Left forelimb (tissue), 1 donor: ENCODE data around the gene HOXA4.

Experiments
- DNase-seq: peaks from one replicate; pipeline ENCODE4 v3.0.0-alpha.2; 2018; ENCODE audit warnings: low spot score

HOXA4 gene

DNA sequence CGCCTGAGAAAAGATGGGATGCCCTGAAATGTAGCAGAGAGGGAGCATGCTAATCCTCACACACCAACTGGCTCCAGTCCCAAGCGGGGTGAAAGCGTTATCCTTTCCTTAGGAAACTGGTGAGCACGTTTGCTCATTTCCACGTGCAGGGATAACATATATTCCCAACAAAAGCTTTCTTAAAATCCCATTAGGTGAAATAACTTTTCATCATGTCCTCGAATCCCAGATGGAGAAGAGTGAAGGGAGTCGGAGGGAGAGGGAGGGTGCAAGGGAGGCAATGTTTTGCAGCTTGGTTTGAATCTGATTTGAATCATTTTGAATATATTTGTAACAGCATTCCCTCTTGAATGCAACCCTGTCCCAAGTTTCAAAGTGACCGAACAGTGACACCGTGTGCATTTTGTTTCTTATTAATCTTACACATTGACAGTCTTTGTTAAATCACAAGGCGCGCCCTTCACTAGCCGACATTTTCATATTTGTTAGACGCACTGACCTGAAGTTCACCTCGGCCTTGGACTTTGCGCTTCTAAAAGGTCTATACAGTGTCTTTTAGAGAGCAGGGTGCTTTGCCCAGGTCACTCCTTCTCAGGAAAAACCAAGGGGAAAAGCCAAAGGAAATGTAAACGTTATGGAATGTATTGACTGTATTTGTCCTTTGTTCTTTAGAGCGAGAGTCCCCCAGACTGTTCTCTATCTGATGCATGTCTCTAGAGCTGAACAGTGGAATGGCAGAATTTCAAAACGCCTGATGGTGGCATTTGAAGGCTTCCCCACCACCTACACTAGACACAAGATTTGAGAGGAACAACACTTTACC lies 3.1 kb upstream of the HOXA4 start:
- DNase-seq, result peak; percentile 33

DNA sequence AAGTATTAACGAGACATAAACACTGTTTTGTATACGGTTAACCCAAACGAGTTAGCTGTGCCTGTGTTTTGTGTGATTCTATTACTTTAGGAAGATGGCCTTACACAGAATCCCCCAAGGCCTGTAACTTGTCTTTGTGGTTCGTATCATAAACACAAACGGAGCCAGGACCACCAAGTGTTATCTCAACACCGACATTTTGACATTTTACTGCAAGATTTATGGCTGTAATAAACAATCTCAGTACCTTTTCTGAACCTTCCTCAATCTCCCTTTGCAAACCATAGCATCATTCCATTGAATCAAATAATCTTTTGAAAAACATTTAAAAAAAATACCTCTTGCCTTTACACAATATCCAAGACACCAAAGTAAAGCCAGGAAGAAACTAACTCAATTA lies 2.4 kb upstream of the HOXA4 start:
- no peak for DNase-seq

DNA sequence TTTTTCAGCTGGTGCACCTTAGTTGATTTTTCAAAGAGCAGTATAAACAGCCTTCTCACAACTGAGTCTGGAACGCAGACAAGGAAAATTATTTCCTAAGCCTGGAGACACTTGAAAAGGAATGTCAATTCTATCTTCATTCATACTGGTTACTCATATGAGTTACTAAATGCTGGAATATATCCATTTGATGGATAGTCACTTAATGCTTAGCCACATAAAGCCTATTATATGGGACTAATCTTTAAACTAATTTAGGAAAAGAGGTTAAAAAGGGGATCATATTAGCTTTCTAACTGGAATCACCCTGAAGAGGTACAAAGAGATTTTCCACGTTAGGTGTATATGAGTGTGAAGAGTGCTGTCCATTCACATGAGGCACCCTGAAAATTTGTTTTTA lies 1.7 kb upstream of the HOXA4 start:
- no peak for DNase-seq

DNA sequence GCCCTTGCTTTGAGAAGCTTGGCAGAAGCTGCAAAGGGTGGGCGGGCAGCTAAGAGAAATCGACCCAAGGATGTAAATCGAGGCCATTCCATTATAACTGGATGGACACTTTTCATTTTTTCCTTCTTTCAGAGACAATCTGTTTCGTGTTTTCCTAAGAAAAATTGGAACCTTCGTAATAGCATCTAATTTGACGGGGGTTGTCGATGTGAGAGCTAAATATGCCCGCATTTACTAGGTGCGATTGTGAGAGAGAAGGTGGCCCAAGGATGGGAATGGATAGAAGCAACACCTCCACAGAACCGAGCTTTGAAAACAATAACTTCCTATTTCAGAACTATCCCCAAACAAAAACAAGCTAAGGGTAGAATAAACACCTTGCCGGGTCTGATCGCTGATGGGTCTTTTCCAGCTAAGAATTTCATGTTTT lies 848 bp upstream of the HOXA4 start:
- peak; percentile 30 for DNase-seq

DNA sequence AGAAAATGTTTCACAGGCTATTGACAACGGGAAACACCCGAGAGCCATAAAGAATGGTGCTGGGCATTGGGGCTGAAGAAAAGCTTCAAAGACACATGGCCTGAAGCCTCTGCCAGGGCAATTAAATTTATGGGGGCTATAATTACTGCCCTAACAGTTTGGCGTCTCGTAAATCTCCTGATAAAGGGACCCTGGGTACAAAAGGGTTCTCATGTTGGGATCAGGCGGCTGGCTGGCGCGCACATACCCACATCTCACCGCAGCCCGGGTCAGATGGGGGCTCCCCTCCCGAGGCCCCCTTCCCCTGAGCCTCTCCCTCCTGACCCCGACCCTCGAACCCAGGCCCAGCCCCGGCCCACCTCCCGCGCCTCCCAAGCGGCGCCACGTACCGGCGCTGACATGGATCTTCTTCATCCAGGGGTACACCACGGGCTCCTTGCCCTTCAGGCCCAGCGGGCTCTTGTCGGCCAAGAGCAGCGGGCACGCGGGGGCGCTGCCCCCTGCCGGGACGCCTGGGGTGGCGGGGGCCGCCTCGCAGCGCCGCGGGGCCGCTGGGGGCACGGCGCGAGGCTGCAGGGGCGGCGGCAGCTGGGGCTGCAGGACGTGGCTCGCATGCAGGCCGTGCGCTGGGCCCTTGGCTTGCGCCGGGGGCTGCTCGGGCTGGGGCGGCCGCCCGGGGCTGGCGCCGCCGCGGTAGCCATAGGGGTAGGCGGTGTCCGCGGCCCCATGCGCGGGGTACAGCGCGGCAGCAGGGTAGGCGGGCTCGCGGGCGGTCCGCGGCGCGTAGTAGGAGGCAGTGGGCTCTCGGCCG lies 623 bp downstream of the HOXA4 start:
- peak; percentile 74 for DNase-seq

DNA sequence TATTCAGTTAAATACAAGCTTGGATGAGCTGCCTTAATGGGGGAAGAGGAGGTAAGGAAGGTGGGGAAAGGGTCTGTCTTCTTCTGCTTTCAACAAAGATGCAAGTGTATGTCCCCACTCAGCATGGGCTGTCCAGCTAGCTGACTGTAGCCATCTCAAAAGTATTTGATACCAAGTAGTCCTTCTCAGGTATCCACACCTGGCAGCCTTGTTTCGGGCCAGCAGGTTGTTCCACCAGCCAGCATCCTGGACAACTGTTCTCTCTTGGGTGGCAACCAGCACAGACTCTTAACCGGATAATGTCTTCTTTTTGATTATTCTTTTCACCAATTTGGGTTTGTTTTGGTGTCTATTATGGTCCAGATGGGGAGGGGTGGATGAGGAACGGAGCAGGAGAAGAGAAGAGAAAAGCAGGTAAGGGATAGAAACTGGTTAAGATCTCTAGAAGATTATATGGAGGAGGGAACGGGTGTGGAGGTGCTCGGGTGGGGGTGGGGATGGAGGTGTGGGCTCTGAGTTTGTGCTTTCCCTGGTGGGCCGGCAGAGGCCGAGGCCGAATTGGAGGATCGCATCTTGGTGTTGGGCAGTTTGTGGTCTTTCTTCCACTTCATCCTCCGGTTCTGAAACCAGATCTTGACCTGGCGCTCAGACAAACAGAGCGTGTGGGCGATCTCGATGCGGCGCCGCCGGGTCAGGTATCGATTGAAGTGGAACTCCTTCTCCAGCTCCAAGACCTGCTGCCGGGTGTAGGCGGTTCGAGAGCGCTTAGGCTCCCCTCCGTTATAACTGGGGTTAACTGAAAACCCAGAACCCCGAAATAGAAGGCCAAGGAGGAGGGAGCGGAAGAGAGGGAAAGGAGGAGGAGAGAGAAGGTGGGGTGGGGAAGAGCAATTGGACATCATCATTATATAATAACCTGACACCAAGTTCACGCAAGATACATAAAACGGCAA lies 1.5 kb downstream of the HOXA4 start:
- DNase-seq, result peak; percentile 56

DNA sequence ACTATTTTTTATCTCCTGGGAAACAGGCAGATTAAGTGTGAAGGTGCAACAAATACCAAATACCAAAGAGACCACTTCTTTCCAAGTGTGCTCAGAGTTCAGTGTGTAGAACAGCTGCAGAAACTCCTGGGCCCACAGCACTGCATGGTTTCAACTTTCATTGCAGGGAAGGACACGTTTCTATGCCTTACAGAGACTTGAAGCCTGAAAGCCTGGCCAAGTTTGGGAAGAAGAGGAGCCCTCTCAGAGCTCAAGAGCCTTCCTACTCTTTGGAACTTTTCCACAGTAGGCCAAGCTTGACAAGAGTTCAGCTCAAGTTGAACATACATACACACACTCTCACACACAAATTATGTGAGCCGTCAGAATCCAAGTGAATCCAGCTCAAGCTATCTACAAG lies 2.5 kb downstream of the HOXA4 start:
- DNase-seq, result peak; percentile 61

DNA sequence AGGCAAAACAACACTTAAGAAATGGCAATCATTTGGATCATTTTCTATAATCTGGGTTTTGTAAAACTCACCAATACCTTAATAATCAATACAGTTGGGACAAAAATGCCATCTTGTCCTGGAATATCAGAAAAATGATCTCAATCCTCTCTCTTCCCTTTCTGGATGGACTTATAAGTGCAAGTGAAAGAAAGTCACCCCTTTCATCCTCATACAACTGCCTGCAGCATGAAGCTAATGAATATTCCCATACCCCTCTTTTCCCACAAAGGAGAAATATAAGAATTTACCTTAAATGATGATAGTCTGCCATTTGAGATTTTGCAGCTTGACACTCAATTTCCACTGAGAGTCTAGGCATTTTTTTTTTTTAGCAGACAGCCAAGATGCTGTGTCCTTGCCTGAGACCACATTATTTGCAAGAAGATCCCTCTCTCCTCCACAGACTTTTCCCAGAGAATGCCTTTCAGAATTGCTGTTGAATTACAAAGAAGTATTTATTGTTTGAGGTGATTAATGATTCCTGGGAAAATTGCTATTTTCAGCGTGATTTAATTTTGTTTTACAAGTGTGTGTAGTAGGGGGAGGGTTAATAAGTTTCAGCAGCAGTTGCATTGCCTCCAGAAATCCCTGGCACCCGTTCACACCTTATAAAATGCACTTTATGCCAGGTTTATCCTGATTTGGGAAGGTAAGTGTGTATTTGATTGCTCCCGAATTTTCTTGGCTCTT lies 3.8 kb downstream of the HOXA4 start:
- no peak for DNase-seq

DNA sequence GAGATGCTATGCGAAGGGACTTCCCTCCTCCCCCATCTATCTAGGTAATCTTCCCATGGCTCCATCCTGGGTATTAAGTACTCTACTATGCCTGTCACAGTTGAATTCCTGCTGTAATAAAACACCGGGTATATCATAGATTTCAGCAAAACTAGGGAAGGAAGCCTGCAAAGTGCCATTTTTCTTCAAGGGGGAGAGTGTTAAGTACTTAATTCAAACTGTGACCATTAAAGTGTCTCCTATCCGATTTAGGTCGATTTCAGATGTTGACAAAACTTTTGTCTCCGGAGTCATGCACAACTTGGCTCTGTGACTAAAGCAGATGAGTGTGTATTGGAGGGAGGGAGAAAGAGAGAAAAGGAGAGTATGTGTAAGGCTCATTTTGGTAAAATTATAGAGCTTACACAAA lies 4.6 kb downstream of the HOXA4 start:
- DNase-seq, result no peak

DNA sequence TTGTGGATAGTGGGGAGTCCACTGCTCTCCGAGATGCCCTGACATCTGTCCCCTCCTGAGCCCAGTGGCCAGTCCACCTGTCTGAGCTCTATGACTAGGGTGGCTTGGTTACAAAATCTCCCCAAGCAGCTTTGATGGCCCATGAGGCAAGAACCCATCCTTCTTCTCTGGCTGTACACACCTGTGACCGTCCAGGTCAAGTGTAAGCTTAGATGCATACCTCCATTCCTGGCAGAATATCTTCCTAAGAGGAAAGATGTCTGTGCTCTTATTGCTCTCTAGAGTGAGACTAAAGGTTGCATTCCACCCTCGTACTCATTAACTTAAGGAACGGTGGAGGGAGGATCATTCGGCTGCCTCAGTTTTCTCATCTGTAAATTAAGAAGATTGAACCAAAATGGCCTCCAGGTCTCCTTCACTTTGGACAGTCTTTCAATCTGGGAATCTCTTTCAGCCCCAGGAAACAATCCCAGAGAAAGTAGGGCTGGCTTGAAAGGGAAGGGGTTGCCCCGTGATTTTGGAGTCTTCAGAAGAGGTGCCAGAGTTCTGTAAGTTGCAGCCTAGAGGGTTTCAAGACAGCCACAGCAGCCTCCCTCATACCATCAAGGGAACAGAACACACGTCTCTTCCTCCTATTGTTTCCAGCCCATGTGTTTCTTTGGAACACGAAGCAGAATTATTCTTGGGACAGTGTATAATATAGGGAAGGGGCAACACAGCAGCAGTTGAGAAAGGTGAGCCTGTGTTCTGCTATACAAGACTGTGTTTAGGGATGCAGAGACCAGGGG lies 5.5 kb downstream of the HOXA4 start:
- no peak for DNase-seq

DNA sequence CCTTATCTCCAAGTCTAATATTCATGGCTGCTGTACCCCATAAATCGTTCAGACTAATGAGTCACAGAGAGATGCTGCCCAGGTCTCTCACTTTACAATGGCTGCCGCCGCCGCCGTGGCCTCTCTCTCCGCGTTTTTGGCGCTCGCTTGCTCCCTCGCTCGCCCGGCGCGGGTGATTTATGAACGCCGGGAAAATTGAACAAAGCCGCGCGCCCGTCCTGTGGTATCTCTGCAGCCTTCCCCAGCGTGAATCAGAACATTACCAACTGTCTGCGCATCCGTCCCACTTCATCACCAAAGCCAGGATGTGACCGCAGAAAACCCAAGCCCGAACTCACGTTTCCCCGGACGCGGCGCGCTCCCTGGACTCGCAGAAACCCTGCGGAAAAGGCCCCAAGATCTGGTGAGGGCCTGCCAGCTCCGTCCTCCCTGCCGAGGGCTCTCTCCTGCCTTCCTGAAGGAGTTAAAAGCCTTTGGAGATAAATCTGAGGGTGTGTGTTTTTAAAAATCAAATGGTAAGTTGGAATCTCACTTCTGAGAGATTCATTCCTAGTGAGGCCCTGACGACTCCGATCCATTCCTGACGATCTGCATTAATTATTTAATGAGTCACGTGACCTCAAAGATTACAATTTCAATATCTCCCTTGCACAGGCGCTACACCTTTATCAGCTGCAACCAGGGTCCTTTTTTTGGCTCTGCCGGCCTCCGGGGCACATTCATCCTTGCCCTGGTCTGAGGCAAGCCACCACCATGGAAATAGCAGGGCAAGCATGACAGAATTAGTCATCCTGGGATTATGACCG lies 6.3 kb downstream of the HOXA4 start:
- peak; percentile 30 for DNase-seq

DNA sequence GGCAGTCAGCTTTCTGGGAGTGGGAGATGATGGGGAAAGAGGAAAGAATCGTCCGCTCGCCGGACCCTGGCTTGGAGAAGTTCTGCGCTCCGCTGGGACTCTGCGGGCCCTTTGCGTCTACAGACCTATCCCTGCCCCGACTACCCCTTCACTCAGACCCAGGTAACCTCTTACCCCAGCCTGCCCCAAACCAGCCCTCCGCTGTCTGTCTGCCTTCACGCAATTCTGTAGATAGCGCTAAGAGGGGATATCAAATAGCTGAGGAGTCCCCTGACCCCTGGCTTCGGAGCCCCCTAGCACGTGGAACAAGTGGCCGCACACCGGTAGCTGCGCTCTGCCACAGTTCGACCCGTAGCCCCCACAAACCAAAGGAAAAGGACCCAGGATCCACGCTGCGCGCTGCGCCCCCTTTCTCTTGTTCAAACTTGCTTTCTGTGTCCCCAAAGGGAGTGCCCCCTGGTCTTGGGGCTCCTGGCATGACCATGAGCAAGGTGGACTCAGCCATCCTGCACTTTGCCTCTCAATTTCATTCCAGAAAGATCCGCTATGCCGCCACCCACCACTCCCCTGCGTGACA lies 7.0 kb downstream of the HOXA4 start:
- peak; percentile 54 for DNase-seq

DNA sequence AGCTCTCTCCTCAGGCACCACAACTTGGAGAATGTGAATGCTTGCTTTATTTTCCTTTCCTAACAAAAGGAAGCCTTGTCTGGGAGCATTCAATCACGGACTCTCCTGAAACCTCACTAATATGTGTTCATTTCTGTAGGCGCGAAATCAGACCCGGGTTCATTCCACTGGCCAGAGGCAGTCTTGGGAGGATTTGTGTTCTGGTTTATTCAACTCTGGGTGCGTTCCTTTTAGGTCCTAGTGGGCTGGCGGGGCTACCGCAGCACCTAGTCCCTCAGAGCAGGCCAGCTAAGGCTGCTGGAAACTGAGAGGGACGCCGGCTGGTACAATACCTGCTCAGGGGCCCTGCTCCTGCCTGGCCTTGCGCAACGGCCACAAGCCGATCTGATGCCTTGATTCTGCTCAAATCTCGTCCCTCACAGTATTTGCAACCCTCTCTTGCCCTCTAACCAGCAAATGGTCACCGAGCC lies 7.5 kb downstream of the HOXA4 start:
- peak; percentile 62 for DNase-seq

DNA sequence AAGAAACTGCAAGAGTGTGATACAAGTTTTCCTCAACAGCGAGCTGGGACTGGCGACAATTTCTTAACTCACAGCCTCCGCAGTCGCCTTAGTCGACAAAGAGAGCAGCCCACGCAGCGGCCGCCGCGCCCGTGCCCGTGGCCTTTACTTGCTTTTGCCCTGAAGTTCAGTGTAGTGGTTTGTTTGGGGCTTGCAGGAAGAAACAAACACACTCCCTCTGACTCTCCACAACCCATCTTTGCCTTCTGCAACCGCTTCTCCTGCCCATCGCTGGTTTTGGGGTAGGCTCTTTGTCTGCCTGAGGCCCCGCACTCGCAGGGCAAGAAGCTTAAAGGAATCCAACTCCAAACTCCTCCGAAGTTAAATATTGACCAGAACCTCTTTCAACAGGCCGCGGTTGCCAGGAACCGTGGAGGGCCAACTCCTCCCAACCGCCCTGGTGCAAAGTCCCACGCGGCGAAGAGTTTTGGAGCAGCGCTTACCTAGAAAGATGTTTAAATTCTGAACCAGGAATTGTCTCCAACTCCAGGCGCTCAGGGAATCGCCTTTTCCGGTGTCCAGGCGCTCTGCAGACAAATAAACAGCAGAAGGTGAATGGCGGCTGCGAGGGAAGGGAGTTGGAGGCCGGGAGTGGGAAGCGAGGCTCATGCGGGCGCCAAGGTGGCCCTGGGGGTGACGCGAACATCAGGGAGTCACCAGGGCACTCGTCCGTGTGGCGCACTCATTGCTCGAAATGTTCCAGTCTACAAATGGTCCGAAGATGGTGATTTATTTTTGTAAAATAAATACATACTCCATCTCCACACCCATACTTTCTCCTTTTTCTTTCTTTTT lies 8.3 kb downstream of the HOXA4 start:
- peak; percentile 40 for DNase-seq

DNA sequence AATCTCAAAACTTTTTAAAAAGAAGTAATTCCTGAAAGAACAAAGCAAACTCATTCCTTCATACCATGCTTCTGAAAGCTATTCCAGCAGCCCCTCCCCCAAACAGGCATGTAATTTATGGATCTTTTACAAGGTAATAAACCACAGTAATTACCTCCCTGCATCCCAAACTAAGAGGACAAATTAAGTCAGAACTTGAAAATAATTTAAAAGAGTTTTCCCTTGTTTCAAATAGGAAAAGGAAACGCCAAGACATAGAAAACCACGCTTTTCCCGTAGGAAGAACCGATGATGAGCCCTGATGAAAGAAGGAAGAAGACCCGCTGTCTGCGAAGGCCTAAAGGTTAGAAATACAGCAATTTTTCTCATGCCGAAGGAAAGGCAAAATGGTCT lies 8.9 kb downstream of the HOXA4 start:
- DNase-seq, result no peak

DNA sequence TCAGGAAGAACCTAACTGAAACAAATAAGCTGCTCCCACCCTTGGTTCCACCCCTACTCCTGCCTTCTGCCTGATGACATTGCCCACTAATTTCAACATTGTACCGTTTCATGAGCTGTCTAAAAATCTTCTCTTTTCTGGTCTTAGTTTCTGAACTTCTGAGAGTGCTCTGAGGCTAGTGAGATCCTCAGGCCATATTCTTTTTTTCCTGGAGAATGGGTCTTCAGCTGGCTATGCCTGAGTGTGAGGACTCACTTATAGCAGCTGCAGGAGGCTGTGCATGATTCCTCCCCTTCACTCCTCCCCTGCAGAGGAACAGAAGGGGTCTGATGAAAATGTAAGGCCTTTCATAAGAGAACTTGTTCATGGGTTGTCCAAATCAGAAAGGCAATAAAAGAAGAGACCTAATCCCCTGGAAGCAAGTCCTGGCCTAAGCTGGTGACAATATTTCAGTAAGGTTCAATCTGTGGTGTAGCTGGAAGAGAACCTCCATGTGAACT lies 11.1 kb downstream of the HOXA4 start:
- no peak for DNase-seq

DNA sequence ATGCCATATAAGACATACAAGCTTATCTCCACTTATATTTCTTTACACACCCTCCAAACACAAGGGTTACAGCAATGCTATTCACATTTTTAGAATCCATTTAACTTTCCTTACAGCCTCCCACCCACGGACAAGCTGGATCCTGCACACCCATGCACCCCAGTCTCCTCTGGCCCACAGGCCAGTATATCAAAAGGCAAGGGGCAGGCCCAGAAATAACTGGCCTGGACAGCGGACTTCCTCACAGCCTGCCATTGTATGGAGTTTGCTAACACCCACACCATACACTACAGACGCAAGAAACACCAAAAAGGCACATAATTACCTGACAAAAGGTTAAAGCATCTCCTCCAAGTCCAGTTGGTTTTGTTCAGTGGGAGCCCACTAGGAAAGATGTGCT lies 12.0 kb downstream of the HOXA4 start:
- DNase-seq, result peak; percentile 41

DNA sequence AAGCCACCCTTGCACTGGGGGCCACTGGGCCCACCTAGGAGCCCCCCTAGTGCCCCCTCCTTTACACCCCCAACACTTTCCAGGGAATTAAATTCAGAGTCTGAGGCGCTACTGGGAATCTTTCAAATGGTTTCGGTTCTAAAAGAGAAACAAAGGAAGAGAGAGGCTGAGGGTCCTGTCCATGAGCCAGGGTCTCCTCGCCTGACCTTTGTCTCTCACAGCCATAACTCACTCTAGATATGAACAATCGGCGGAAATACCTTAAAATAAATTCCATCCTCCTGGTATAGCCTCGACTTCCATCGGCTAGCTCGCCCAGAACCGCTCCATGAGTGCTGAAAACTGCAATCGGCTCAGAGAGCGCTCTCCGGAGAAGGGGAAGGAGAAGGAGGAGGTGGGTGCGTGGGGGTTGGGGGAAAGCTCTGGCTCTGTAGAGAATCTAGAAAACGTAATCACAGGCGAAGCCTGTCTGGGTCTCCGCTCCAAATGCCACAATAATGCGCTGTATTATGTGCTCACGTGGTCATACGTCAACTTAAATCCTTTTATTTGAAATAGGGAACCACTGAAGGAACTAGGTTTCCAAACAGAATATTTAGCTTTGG lies 12.6 kb downstream of the HOXA4 start:
- no peak for DNase-seq
